HepG2 (cell line): ENCODE results near the gene C16orf86. TPM values are rescaled to one million over a fixed set of nuclear protein-coding genes. Genes with fewer than 3 reads are reported as not detected.

Experiments
- ATRX ChIP-seq: sonication (generic); formaldehyde crosslinking; IDR thresholded peaks from 2 replicates; pipeline ENCODE4 v1.4.0; 2020; ENCODE audit warnings: missing genetic modification reagents, borderline replicate concordance
- DNMT3B ChIP-seq: conservative IDR thresholded peaks from 2 replicates; pipeline ENCODE4 v1.6.1; 2016; ENCODE audit warnings: missing biosample characterization, control low read depth
- ETV5 ChIP-seq: IDR thresholded peaks from 2 replicates; pipeline ENCODE4 v1.6.1; 2018; ENCODE audit warnings: missing biosample characterization, missing genetic modification reagents, inconsistent platforms, borderline replicate concordance
- FOXM1 ChIP-seq: sonication (generic); formaldehyde crosslinking; IDR thresholded peaks from 2 replicates; pipeline ENCODE4 v1.5.0; 2020; ENCODE audit warnings: missing genetic modification reagents
- JDP2 ChIP-seq: sonication (generic); formaldehyde crosslinking; IDR thresholded peaks from 2 replicates; pipeline ENCODE4 v1.8.1; 2022; ENCODE audit warnings: missing genetic modification reagents, borderline replicate concordance
- MTF1 ChIP-seq: sonication (generic); formaldehyde crosslinking; IDR thresholded peaks from 2 replicates; pipeline ENCODE4 v1.5.0; 2020; ENCODE audit warnings: missing genetic modification reagents
- NFE2L1 ChIP-seq: sonication (generic); formaldehyde crosslinking; IDR thresholded peaks from 2 replicates; pipeline ENCODE4 v1.4.0; 2020; ENCODE audit warnings: missing genetic modification reagents, mild to moderate bottlenecking, borderline replicate concordance
- NFKBIZ ChIP-seq: IDR thresholded peaks from 2 replicates; pipeline ENCODE4 v1.6.1; 2018; ENCODE audit warnings: missing genetic modification reagents, missing compliant biosample characterization
- NKX3-1 ChIP-seq: sonication (generic); formaldehyde crosslinking; IDR thresholded peaks from 2 replicates; pipeline ENCODE4 v1.5.0; 2020; ENCODE audit warnings: missing genetic modification reagents
- RXRA ChIP-seq: sonication (generic); formaldehyde crosslinking; IDR thresholded peaks from 2 replicates; pipeline ENCODE4 v1.5.1; 2020; ENCODE audit warnings: missing genetic modification reagents
- TAF15 ChIP-seq: fragments of 200-400 bp; formaldehyde crosslinking; IDR thresholded peaks from one replicate; pipeline ENCODE4 v1.6.1; 2018; ENCODE audit warnings: mild to moderate bottlenecking, low read depth, low read length; ENCODE audit not compliant: poor library complexity, severe bottlenecking
- TSC22D2 ChIP-seq: sonication (generic); formaldehyde crosslinking; IDR thresholded peaks from 2 replicates; pipeline ENCODE4 v1.5.1; 2020; ENCODE audit warnings: missing genetic modification reagents, mild to moderate bottlenecking, borderline replicate concordance
- ZBTB21 ChIP-seq: sonication (generic); formaldehyde crosslinking; IDR thresholded peaks from 2 replicates; pipeline ENCODE4 v1.4.0; 2020; ENCODE audit warnings: missing genetic modification reagents
- ZNF3 ChIP-seq: IDR thresholded peaks from 2 replicates; pipeline ENCODE4 v1.7.0; 2017; ENCODE audit warnings: inconsistent platforms
- ZNF343 ChIP-seq: sonication (generic); formaldehyde crosslinking; IDR thresholded peaks from 2 replicates; pipeline ENCODE4 v1.4.0; 2020; ENCODE audit warnings: mild to moderate bottlenecking, missing genetic modification reagents
- ZNF629 ChIP-seq: sonication (generic); formaldehyde crosslinking; conservative IDR thresholded peaks from 2 replicates; pipeline ENCODE4 v1.5.0; 2020; ENCODE audit warnings: missing genetic modification reagents
- ZNF781 ChIP-seq: sonication (generic); formaldehyde crosslinking; IDR thresholded peaks from 2 replicates; pipeline ENCODE4 v1.5.1; 2020; ENCODE audit warnings: borderline replicate concordance, mild to moderate bottlenecking, missing genetic modification reagents; ENCODE audit errors: not compliant biosample characterization
- ZNF839 ChIP-seq: sonication (generic); formaldehyde crosslinking; IDR thresholded peaks from 2 replicates; pipeline ENCODE4 v1.4.0; 2020; ENCODE audit warnings: missing genetic modification reagents, mild to moderate bottlenecking, borderline replicate concordance
- polyA plus RNA-seq, 8 experiments: library from polyadenylated mRNA; depleted of rRNA in 3 of 8; stranded (reverse) in 7 of 8; unstranded in 1 of 8; fragments of >200 nt; fragmentation: Illumina TruSeq in 4 of 8; extraction: Trizol in 4 of 8; gene quantifications; 2 replicates each; pipeline versions ENCODE4 v1.2.1 to v1.2.3, GENCODE V29; 2011 to 2016; ENCODE audit warnings: low read depth in 4 of 8, missing spikeins in 1 of 8, mixed read lengths in 1 of 8; ENCODE audit not compliant: insufficient read depth in 1 of 8
- total RNA-seq, 5 experiments: library from RNA; depleted of rRNA; stranded (reverse); fragments of >200 nt; fragmentation: Illumina TruSeq; extraction: Trizol; gene quantifications; 2 replicates each; pipeline ENCODE4 v1.2.3, GENCODE V29; 2016; ENCODE audit warnings: low read depth in 1 of 5
- TF ChIP-seq, protein P1 (sequence below): sonication (generic); formaldehyde crosslinking; conservative IDR thresholded peaks from 2 replicates; pipeline ENCODE4 v1.4.0; 2020; ENCODE audit warnings: mild to moderate bottlenecking, missing genetic modification reagents, moderate library complexity
- TF ChIP-seq, protein P2 (sequence below): fragments of 450-650 bp; IDR thresholded peaks from 2 replicates; pipeline ENCODE4 v1.6.1; 2016
- TF ChIP-seq, protein P3 (sequence below): sonication (generic); formaldehyde crosslinking; IDR thresholded peaks from 2 replicates; pipeline ENCODE4 v1.8.0; 2022; ENCODE audit warnings: missing genetic modification reagents, mild to moderate bottlenecking, inconsistent platforms, borderline replicate concordance
- TF ChIP-seq, protein P4 (sequence below): sonication (generic); formaldehyde crosslinking; IDR thresholded peaks from 2 replicates; pipeline ENCODE4 v1.5.0; 2020; ENCODE audit warnings: missing genetic modification reagents, mild to moderate bottlenecking, borderline replicate concordance

The C16orf86 gene
- total and polyA plus RNA-seq, 2 of the 13 experiments (the other 11 are each of a cell fraction or from before 2014, with no cell fraction given): 1.5 to 3.1 TPM

DNA sequence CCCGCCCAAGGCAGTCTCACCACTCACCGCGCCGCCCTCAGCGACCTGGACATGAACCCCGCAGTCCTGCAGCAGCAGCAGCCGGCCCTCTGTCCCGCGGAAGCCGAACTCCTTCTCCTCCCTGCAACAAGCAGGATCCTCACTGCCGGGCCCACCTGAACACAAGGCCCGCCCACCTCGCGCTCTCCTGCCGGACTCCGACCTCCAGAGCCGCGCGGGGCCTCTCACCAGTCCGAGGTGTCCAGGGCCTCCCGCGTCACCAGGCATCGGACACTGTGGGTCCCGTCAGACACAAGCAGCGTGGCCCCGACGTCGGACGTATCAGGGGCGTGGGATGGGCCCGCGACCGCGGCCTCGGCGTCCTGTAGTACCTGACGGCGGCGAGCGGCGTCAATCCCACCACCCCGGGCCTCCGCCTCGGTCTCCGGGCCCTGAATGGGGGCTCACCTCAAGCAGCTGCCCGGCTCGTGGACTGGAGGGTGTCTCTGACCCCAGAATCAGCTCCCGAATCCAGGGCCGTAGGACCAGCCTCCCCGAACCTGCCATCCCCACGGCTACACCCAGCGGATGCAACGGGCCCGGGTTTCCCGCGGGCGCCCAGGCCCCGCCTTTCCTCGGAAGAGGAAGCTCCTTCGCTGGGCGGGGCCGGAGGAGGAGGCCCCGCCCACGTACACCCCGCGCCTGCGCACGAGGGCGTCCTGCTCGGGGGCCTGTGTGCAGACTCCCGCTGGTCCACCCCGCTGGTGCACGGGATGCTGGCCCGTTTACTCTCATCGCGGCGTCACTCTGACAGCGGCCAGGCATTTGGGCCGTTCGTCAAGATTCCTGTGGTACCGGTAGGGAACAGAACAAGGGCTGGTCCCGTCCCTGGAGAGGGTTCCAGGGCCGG lies 6.7 kb upstream of the C16orf86 start, which contains the start of gene ACD (continued):
- TF ChIP-seq NFKBIZ (peak; percentile 48; the same call in 1 of the 2 replicates), DNMT3B (CRISPR knock-in tag) (peak; percentile 66; the same call in 1 of the 2 replicates), RXRA (peak; percentile 72), MTF1 (CRISPR knock-in tag) (no peak), FOXM1 (CRISPR knock-in tag) (no peak; the same call in 1 of the 2 replicates), JDP2 (CRISPR knock-in tag) (no peak), NFE2L1 (CRISPR knock-in tag) (peak; percentile 78; the same call in 1 of the 2 replicates), NKX3-1 (no peak), ZBTB21 (CRISPR knock-in tag) (0 out of 2 replicates have a peak, but pooled peaks have one; percentile 10), ETV5 (CRISPR knock-in tag) (peak; percentile 63; the same call in 1 of the 2 replicates), ZNF781 (CRISPR knock-in tag) (peak; percentile 71), ATRX (CRISPR knock-in tag) (no peak), ZNF343 (CRISPR knock-in tag) (no peak), ZNF629 (CRISPR knock-in tag) (0 out of 2 replicates have a peak, but pooled peaks have one; percentile 26), ZNF839 (CRISPR knock-in tag) (no peak), TSC22D2 (no peak), TAF15 (no peak), ZNF3 (CRISPR knock-in tag) (no peak)
- TF ChIP-seq, protein P1, sequence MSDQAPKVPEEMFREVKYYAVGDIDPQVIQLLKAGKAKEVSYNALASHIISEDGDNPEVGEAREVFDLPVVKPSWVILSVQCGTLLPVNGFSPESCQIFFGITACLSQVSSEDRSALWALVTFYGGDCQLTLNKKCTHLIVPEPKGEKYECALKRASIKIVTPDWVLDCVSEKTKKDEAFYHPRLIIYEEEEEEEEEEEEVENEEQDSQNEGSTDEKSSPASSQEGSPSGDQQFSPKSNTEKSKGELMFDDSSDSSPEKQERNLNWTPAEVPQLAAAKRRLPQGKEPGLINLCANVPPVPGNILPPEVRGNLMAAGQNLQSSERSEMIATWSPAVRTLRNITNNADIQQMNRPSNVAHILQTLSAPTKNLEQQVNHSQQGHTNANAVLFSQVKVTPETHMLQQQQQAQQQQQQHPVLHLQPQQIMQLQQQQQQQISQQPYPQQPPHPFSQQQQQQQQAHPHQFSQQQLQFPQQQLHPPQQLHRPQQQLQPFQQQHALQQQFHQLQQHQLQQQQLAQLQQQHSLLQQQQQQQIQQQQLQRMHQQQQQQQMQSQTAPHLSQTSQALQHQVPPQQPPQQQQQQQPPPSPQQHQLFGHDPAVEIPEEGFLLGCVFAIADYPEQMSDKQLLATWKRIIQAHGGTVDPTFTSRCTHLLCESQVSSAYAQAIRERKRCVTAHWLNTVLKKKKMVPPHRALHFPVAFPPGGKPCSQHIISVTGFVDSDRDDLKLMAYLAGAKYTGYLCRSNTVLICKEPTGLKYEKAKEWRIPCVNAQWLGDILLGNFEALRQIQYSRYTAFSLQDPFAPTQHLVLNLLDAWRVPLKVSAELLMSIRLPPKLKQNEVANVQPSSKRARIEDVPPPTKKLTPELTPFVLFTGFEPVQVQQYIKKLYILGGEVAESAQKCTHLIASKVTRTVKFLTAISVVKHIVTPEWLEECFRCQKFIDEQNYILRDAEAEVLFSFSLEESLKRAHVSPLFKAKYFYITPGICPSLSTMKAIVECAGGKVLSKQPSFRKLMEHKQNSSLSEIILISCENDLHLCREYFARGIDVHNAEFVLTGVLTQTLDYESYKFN (CRISPR knock-in tag): peak; percentile 77
- TF ChIP-seq, protein P2, sequence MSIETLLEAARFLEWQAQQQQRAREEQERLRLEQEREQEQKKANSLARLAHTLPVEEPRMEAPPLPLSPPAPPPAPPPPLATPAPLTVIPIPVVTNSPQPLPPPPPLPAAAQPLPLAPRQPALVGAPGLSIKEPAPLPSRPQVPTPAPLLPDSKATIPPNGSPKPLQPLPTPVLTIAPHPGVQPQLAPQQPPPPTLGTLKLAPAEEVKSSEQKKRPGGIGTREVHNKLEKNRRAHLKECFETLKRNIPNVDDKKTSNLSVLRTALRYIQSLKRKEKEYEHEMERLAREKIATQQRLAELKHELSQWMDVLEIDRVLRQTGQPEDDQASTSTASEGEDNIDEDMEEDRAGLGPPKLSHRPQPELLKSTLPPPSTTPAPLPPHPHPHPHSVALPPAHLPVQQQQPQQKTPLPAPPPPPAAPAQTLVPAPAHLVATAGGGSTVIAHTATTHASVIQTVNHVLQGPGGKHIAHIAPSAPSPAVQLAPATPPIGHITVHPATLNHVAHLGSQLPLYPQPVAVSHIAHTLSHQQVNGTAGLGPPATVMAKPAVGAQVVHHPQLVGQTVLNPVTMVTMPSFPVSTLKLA: no peak
- TF ChIP-seq, protein P3, sequence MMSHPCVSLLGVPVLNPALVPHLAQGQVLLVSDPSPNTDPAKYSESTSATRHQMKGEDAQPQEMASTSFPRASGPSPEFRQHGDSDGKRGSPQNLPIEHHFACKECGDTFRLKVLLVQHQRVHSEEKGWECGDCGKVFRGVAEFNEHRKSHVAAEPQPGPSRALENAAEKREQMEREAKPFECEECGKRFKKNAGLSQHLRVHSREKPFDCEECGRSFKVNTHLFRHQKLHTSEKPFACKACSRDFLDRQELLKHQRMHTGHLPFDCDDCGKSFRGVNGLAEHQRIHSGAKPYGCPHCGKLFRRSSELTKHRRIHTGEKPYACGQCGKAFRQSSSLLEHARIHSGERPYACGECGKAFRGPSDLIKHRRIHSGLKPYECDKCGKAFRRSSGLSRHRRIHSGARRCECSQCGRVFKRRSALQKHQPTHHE (CRISPR knock-in tag): peak; percentile 12; the same call in 1 of the 2 replicates
- TF ChIP-seq, protein P4, sequence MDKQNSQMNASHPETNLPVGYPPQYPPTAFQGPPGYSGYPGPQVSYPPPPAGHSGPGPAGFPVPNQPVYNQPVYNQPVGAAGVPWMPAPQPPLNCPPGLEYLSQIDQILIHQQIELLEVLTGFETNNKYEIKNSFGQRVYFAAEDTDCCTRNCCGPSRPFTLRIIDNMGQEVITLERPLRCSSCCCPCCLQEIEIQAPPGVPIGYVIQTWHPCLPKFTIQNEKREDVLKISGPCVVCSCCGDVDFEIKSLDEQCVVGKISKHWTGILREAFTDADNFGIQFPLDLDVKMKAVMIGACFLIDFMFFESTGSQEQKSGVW (CRISPR knock-in tag): peak; percentile 60; the same call in 1 of the 2 replicates
